GM19463 (cell line): ENCODE measurements around the gene GEMIN4.
"Not testable (repeated sequence)": the region's sequence is repeated elsewhere in the genome, so short reads cannot be mapped to it uniquely, and the experiment has no call there.

ENCODE experiments used
- ATAC-seq: cut with Tn5 transposase; IDR thresholded peaks from one replicate; pipeline ENCODE4 v1.9.1; 2021; ENCODE audit warnings: mild to moderate bottlenecking, moderate library complexity; ENCODE audit not compliant: unreplicated experiment

GEMIN4 gene

GRCh38 chr17:704111-704864 is 47.8 kb downstream of the GEMIN4 start:
- ATAC-seq = no peak

- no peak for ATAC-seq
Observed at GRCh38 chr17:703081-703875, 48.8 kb downstream of the GEMIN4 start.

- no peak for ATAC-seq
Observed at GRCh38 chr17:700504-701094, 51.5 kb downstream of the GEMIN4 start.

GRCh38 chr17:699345-699744 is 52.7 kb downstream of the GEMIN4 start:
- ATAC-seq = no peak

- ATAC-seq = not testable (repeated sequence)
Observed at GRCh38 chr17:698096-698495, 54.0 kb downstream of the GEMIN4 start.

- no peak for ATAC-seq
Observed at GRCh38 chr17:697682-698081, 54.4 kb downstream of the GEMIN4 start.

- no peak for ATAC-seq
Observed at GRCh38 chr17:696369-696768, 55.7 kb downstream of the GEMIN4 start.
